Effector CD4-positive, alpha-beta T cell (primary cell): ENCODE data around the gene IL1RAPL2.
"Not testable (repeated sequence)": the region's sequence is repeated elsewhere in the genome, so short reads cannot be mapped to it uniquely, and the experiment has no call there.

Experiments
- DNase-seq: peaks from one replicate; pipeline ENCODE4 v3.0.0-alpha.2; 2020

The IL1RAPL2 gene

GRCh38 chrX:104677517-104677916 lies 111.5 kb downstream of the IL1RAPL2 start:
- DNase-seq = not testable (repeated sequence)

- no peak for DNase-seq
Measured at GRCh38 chrX:104679175-104679574, 113.2 kb downstream of the IL1RAPL2 start.

GRCh38 chrX:104681214-104681613 lies 115.2 kb downstream of the IL1RAPL2 start:
- DNase-seq = no peak

- DNase-seq = no peak
Measured at GRCh38 chrX:104684077-104684476, 118.1 kb downstream of the IL1RAPL2 start.

GRCh38 chrX:104695593-104695992 lies 129.6 kb downstream of the IL1RAPL2 start:
- no peak for DNase-seq

GRCh38 chrX:104696667-104697066 lies 130.7 kb downstream of the IL1RAPL2 start:
- DNase-seq = no peak

- no peak for DNase-seq
Measured at GRCh38 chrX:104697294-104697693, 131.3 kb downstream of the IL1RAPL2 start.

- DNase-seq = no peak
Measured at GRCh38 chrX:104707042-104707441, 141.0 kb downstream of the IL1RAPL2 start.

GRCh38 chrX:104707572-104707971 lies 141.6 kb downstream of the IL1RAPL2 start:
- no peak for DNase-seq

- DNase-seq = no peak
Measured at GRCh38 chrX:104712515-104712914, 146.5 kb downstream of the IL1RAPL2 start.

GRCh38 chrX:104721854-104722253 lies 155.9 kb downstream of the IL1RAPL2 start:
- DNase-seq = no peak

GRCh38 chrX:104728456-104728855 lies 162.5 kb downstream of the IL1RAPL2 start:
- DNase-seq = no peak

GRCh38 chrX:104742355-104742754 lies 176.4 kb downstream of the IL1RAPL2 start:
- no peak for DNase-seq

GRCh38 chrX:104745152-104745551 lies 179.2 kb downstream of the IL1RAPL2 start:
- no peak for DNase-seq

- DNase-seq = no peak
Measured at GRCh38 chrX:104749951-104750610, 184.1 kb downstream of the IL1RAPL2 start.

- DNase-seq = no peak
Measured at GRCh38 chrX:104762641-104763040, 196.6 kb downstream of the IL1RAPL2 start.

- DNase-seq = no peak
Measured at GRCh38 chrX:104789784-104790183, 223.8 kb downstream of the IL1RAPL2 start.

- no peak for DNase-seq
Measured at GRCh38 chrX:104795804-104796203, 229.8 kb downstream of the IL1RAPL2 start.

GRCh38 chrX:104803219-104803618 lies 237.2 kb downstream of the IL1RAPL2 start:
- no peak for DNase-seq

- no peak for DNase-seq
Measured at GRCh38 chrX:104806346-104806745, 240.3 kb downstream of the IL1RAPL2 start.

- no peak for DNase-seq
Measured at GRCh38 chrX:104833401-104833800, 267.4 kb downstream of the IL1RAPL2 start.

- no peak for DNase-seq
Measured at GRCh38 chrX:104842646-104843045, 276.6 kb downstream of the IL1RAPL2 start.

- no peak for DNase-seq
Measured at GRCh38 chrX:104852241-104852640, 286.2 kb downstream of the IL1RAPL2 start.

GRCh38 chrX:104854188-104854587 lies 288.2 kb downstream of the IL1RAPL2 start:
- no peak for DNase-seq

GRCh38 chrX:104854790-104855340 lies 288.9 kb downstream of the IL1RAPL2 start:
- DNase-seq = no peak
